ENCODE data around the gene TBX19. TPM values are rescaled to one million over a fixed set of nuclear protein-coding genes. Genes with fewer than 3 reads are reported as not detected.

TBX19 gene
- total RNA-seq, 3 donors from 2014 or later (not counting 1 experiment from before 2014, with no cell fraction given), result 5.2 to 7.2 (median 5.3) TPM

DNA sequence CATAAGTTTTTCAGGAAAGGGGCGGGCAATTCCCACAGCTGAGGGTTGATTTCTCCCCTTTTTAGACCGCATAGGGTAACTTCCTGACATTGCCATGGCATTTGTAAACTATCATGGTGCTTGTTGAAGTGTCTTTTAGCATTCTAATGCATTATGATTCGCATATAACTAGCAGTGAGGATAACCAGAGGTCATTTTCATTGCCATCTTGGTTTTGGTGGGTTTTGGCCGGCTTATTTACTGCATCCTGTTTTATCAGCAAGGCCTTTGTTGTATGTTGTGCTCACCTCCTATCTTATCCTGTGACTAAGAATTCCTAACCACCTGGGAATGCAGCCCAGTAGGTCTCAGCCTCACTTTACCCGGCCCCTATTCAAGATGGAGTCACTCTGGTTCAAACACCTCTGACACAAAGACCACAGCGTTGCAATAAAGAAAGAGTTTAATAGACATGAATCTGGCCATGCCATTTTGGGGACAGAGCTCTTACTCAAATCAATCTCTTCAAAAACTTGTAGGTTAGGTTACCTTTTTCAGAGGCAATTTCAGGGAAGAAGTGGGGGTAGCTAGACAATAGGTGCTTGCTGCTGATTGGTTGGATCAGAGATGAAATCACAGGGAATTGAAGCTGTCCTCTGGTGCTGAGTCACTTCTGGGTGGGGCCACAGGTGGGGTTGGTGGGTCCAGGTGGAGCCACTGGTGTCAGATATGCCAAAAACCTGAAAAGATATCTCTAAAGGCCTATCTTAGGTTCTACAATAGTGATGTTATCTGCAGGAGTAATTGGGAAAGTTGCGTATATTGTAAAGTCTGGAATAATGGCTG is 23.3 kb downstream of the TBX19 start:
- no peaks in the 10 kb centered on the region for H3K27me3 Mint-ChIP-seq (ENCODE audit: low read depth in 2 of 2)
- no peaks in the 10 kb centered on the region for H3K9me3 Mint-ChIP-seq
- H3K4me1 Mint-ChIP-seq, result no peaks in the 10 kb centered on the region
- no peak overlapping the region for H3K4me3 Mint-ChIP-seq
- DNase-seq, result no peak
- no peaks in the 10 kb centered on the region for H3K4me1 ChIP-seq (ENCODE audit: control insufficient read depth, insufficient read depth, low read length)
- H3K36me3 Mint-ChIP-seq, result no peaks in the 10 kb centered on the region
- TF ChIP-seq, protein P1, sequence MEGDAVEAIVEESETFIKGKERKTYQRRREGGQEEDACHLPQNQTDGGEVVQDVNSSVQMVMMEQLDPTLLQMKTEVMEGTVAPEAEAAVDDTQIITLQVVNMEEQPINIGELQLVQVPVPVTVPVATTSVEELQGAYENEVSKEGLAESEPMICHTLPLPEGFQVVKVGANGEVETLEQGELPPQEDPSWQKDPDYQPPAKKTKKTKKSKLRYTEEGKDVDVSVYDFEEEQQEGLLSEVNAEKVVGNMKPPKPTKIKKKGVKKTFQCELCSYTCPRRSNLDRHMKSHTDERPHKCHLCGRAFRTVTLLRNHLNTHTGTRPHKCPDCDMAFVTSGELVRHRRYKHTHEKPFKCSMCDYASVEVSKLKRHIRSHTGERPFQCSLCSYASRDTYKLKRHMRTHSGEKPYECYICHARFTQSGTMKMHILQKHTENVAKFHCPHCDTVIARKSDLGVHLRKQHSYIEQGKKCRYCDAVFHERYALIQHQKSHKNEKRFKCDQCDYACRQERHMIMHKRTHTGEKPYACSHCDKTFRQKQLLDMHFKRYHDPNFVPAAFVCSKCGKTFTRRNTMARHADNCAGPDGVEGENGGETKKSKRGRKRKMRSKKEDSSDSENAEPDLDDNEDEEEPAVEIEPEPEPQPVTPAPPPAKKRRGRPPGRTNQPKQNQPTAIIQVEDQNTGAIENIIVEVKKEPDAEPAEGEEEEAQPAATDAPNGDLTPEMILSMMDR (IDR thresholded peaks at IDR 0.05), result no peak
- H3K27me3 ChIP-seq (ENCODE audit: control insufficient read depth, insufficient read depth, low read length), result no peaks in the 10 kb centered on the region
- H3K27ac Mint-ChIP-seq, result no peak overlapping the region
- intact Hi-C loops (cut with micrococcal nuclease), result no loop called here
- H3K27ac ChIP-seq (ENCODE audit: low read length), result no peak overlapping the region
- H3K9me3 ChIP-seq (ENCODE audit: control insufficient read depth, insufficient read depth, low read length), result no peaks in the 10 kb centered on the region
- no peak overlapping the region for H3K4me3 ChIP-seq (ENCODE audit: low read length)
- ATAC-seq, result no peak
- WGBS (ENCODE audit: insufficient coverage), result 87% methylated on average over 7 of the region's 7 CpGs
- H3K36me3 ChIP-seq (ENCODE audit: control insufficient read depth, insufficient read depth, low read length), result peaks cover 4% of the 10 kb centered on the region

DNA sequence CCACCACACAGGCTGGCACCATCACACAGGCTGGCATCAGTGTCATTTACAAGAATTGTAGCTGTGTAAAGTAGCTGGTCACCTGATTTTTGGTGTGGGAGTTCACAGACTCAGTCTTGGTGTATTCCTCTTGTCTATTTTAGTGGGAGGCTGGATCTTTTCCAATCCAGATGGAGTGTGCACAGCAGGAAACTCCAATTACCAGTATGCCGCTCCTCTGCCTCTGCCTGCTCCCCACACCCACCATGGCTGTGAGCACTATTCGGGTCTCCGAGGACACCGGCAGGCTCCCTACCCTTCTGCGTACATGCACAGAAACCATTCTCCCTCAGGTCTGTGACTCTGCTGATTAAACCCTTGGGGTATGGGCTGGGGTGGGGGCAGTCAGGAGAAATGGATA is 24.2 kb downstream of the TBX19 start:
- TF ChIP-seq, protein P1 (IDR thresholded peaks at IDR 0.05), result no peak
- no peak overlapping the region for H3K4me3 ChIP-seq (ENCODE audit: low read length)
- H3K27ac ChIP-seq (ENCODE audit: low read length), result no peak overlapping the region
- H3K9me3 Mint-ChIP-seq, result no peaks in the 10 kb centered on the region
- WGBS (ENCODE audit: insufficient coverage), result 92% methylated on average over 4 of the region's 5 CpGs
- H3K4me3 Mint-ChIP-seq, result no peak overlapping the region
- H3K9me3 ChIP-seq (ENCODE audit: control insufficient read depth, insufficient read depth, low read length), result no peaks in the 10 kb centered on the region
- ATAC-seq (no peak), DNase-seq (no peak)
- H3K27me3 ChIP-seq (ENCODE audit: control insufficient read depth, insufficient read depth, low read length), result no peaks in the 10 kb centered on the region
- intact Hi-C loops (cut with micrococcal nuclease), result no loop called here
- H3K36me3 Mint-ChIP-seq, result no peaks in the 10 kb centered on the region
- H3K4me1 ChIP-seq (ENCODE audit: control insufficient read depth, insufficient read depth, low read length), result no peaks in the 10 kb centered on the region
- H3K27ac Mint-ChIP-seq, result no peak overlapping the region
- no peaks in the 10 kb centered on the region for H3K4me1 Mint-ChIP-seq
- peaks cover 4% of the 10 kb centered on the region for H3K36me3 ChIP-seq (ENCODE audit: control insufficient read depth, insufficient read depth, low read length)
- no peaks in the 10 kb centered on the region for H3K27me3 Mint-ChIP-seq (ENCODE audit: low read depth in 2 of 2)

DNA sequence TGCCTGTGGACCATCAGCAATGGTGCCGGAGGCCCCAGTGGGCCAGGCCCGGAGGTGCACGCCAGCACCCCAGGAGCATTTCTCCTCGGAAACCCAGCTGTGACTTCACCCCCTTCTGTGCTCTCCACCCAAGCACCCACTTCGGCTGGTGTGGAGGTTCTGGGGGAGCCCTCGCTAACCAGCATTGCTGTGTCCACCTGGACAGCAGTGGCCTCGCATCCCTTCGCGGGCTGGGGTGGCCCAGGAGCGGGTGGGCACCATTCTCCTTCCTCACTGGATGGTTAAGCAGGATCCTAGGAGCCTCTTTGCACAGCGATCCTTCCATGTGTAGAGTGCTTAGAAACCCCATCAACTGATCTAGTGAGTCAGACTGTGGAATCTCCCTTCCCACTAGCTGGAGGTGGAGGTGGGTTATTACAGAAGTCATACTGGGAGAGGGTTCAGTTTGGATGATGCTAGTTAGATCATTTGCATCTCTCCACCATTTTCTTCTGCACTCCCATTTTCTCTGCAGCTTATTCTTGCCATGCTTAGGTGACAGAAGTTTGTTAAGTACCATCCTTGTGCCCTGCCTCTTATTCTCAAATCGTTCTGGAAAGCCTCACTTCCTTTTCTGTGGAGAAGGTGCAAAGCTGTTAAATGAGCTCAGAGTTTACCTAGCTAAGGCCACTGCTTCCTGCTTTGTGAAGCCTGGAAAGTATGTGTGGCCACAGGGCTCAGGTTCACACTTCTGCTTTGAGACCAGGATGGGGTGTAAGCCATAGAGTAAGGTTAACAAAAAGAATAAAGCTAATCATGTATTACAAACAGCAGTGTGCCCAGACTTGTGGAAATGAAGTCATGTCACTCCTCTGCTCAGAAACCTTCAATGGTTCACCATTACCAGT is 32.3 kb downstream of the TBX19 start:
- Mint-ChIP-seq H3K4me1 (peaks cover 16 to 26% of the 10 kb centered on the region in 2 donors), H3K36me3 (no peaks in the 10 kb centered on the region), H3K4me3 (no peak overlapping the region), H3K9me3 (no peaks in the 10 kb centered on the region), H3K27me3 (ENCODE audit: low read depth in 2 of 2) (no peaks in the 10 kb centered on the region), H3K27ac (peak overlapping the region in 1 of 2 donors; percentile 56)
- Histone ChIP-seq H3K4me3 (ENCODE audit: low read length) (no peak overlapping the region), H3K27me3 (ENCODE audit: control insufficient read depth, insufficient read depth, low read length) (no peaks in the 10 kb centered on the region), H3K9me3 (ENCODE audit: control insufficient read depth, insufficient read depth, low read length) (no peaks in the 10 kb centered on the region), H3K36me3 (ENCODE audit: control insufficient read depth, insufficient read depth, low read length) (no peaks in the 10 kb centered on the region), H3K27ac (ENCODE audit: low read length) (no peak overlapping the region), H3K4me1 (ENCODE audit: control insufficient read depth, insufficient read depth, low read length) (peaks cover 13% of the 10 kb centered on the region)
- no peak for DNase-seq
- TF ChIP-seq, protein P1 (IDR thresholded peaks at IDR 0.05), result no peak
- 88% methylated on average over 12 of the region's 12 CpGs for WGBS (ENCODE audit: insufficient coverage)
- ATAC-seq, result peak in 1 of 3 donors; percentile 61
- intact Hi-C loops (cut with micrococcal nuclease), result no loop called here

All from natural killer cell (primary cell).